SK-N-SH (cell line): ENCODE results near the gene ARID3A. TPM values are rescaled to one million over a fixed set of nuclear protein-coding genes. Genes with fewer than 3 reads are reported as not detected.

ENCODE experiments used
- CTCF ChIA-PET: fragments of 300-600, 350-600 bp; formaldehyde crosslinking; extraction: SDS; loops from one replicate; lab custom pipeline; 2021; lab: Yijun Ruan, JAX
- POLR2A ChIA-PET: fragments of 350-600 bp; sonication (Branson Sonifier 250); formaldehyde crosslinking; extraction: SDS; loops from one replicate; lab custom pipeline; 2020; ENCODE audit warnings: antibody characterized with exemption, inconsistent platforms; lab: Yijun Ruan, JAX
- DNase-seq: peaks from one replicate; pipeline ENCODE4 v3.0.0; 2012
- H2AFZ ChIP-seq: fragments of 200-600 bp; sonication (generic); 2 replicates; pipeline ENCODE4 v1.8.1; 2016; ENCODE audit warnings: antibody characterized with exemption, mild to moderate bottlenecking, low read depth
- H3F3A ChIP-seq: fragments of 200-600 bp; sonication (generic); replicated peaks from 2 replicates; pipeline ENCODE3; 2016; ENCODE audit warnings: antibody characterized with exemption, mild to moderate bottlenecking; ENCODE audit not compliant: insufficient read depth
- H3K27ac ChIP-seq, 2 experiments: fragments of 200-500 bp in 1 of 2; fragments of 200-600 bp in 1 of 2; sonication (Bioruptor generic) in 1 of 2; sonication (generic), shearing (Covaris generic) in 1 of 2; 2 replicates each; pipeline versions ENCODE4 v1.5.1 to v1.6.1; 2014 to 2016; ENCODE audit warnings: low read depth in 2 of 2, inconsistent platforms in 1 of 2, low read length in 1 of 2, mild to moderate bottlenecking in 1 of 2, mixed read lengths in 1 of 2
- H3K27me3 ChIP-seq: fragments of 200-600 bp; sonication (generic), shearing (Covaris generic); 2 replicates; pipeline ENCODE4 v1.6.1; 2016; ENCODE audit warnings: mixed run types; ENCODE audit not compliant: insufficient read depth
- H3K36me3 ChIP-seq, 2 experiments: fragments of 200-500 bp in 1 of 2; fragments of 200-600 bp in 1 of 2; sonication (Bioruptor generic) in 1 of 2; sonication (generic) in 1 of 2; replicated peaks in 1 of 2; 2 replicates each; pipeline versions ENCODE3 to v1.5.1; 2014 to 2016; ENCODE audit warnings: low read length in 1 of 2, mild to moderate bottlenecking in 1 of 2; ENCODE audit not compliant: insufficient read depth in 2 of 2, control insufficient read depth in 1 of 2
- H3K4me1 ChIP-seq, 2 experiments: fragments of 200-500 bp in 1 of 2; fragments of 200-600 bp in 1 of 2; sonication (Bioruptor generic) in 1 of 2; sonication (generic), shearing (Covaris generic) in 1 of 2; 2 replicates each; pipeline versions ENCODE4 v1.5.1 to v1.6.1; 2014 to 2016; ENCODE audit warnings: low read depth in 1 of 2, low read length in 1 of 2, mixed run types in 1 of 2; ENCODE audit not compliant: insufficient read depth in 2 of 2, control insufficient read depth in 1 of 2
- H3K4me2 ChIP-seq: fragments of 200-600 bp; sonication (generic), shearing (Covaris generic); 2 replicates; pipeline ENCODE4 v1.6.1; 2017; ENCODE audit warnings: mixed run types
- H3K4me3 ChIP-seq, 2 experiments: fragments of 200-500 bp in 1 of 2; fragments of 200-600 bp in 1 of 2; sonication (Bioruptor generic) in 1 of 2; sonication (generic), shearing (Covaris generic) in 1 of 2; 2 replicates each; pipeline versions ENCODE4 v1.5.1 to v1.8.1; 2014 to 2016; ENCODE audit warnings: low read depth in 2 of 2, inconsistent platforms in 1 of 2, low read length in 1 of 2, mild to moderate bottlenecking in 1 of 2, mixed read lengths in 1 of 2, moderate library complexity in 1 of 2
- H3K79me2 ChIP-seq: fragments of 200-600 bp; sonication (generic); 2 replicates; pipeline ENCODE4 v1.8.1; 2017; ENCODE audit warnings: mild to moderate bottlenecking; ENCODE audit not compliant: insufficient read depth
- H3K9ac ChIP-seq: fragments of 200-600 bp; sonication (generic); 2 replicates; pipeline ENCODE4 v1.6.1; 2017; ENCODE audit warnings: mixed run types
- H3K9me2 ChIP-seq: fragments of 200-600 bp; sonication (generic); 2 replicates; pipeline ENCODE4 v1.6.1; 2017; ENCODE audit warnings: mixed run types
- H3K9me3 ChIP-seq: fragments of 200-600 bp; sonication (generic); 2 replicates; pipeline ENCODE4 v1.6.1; 2017; ENCODE audit warnings: mixed run types, mild to moderate bottlenecking, moderate library complexity
- H4K20me1 ChIP-seq: fragments of 200-600 bp; sonication (generic); 2 replicates; pipeline ENCODE4 v1.6.1; 2017; ENCODE audit warnings: mild to moderate bottlenecking, mixed run types; ENCODE audit not compliant: insufficient read depth
- CHD2 ChIP-seq: fragments of 150-350 bp; IDR thresholded peaks from 2 replicates; pipeline ENCODE4 v1.6.1; 2018; ENCODE audit warnings: low read length; ENCODE audit not compliant: partially characterized antibody
- EZH2phosphoT487 ChIP-seq: fragments of 200-600 bp; sonication (generic); IDR thresholded peaks from 2 replicates; pipeline ENCODE4 v1.6.1; 2017; ENCODE audit warnings: low read depth, mixed run types, mild to moderate bottlenecking, antibody characterized with exemption, moderate library complexity, borderline replicate concordance
- FOXM1 ChIP-seq: IDR thresholded peaks from 2 replicates; pipeline ENCODE4 v1.4.0; 2012; ENCODE audit warnings: low read depth, mild to moderate bottlenecking
- GATA2 ChIP-seq: sonication (generic); formaldehyde crosslinking; IDR thresholded peaks from 2 replicates; pipeline ENCODE4 v1.5.0; 2020; ENCODE audit warnings: mild to moderate bottlenecking, missing genetic modification reagents
- JUND ChIP-seq: IDR thresholded peaks from 2 replicates; pipeline ENCODE4 v1.4.0; 2012
- MXI1 ChIP-seq: IDR thresholded peaks from 2 replicates; pipeline ENCODE4 v1.6.1; 2012; ENCODE audit warnings: mild to moderate bottlenecking, low read depth, low read length, improper control_type of control experiment
- NFIC ChIP-seq: IDR thresholded peaks from 2 replicates; pipeline ENCODE4 v1.4.0; 2012; ENCODE audit warnings: borderline replicate concordance
- POLR2AphosphoS5 ChIP-seq: IDR thresholded peaks from 2 replicates; pipeline ENCODE4 v1.6.1; 2012; ENCODE audit warnings: low read depth, low read length
- RAD21 ChIP-seq: IDR thresholded peaks from 2 replicates; pipeline ENCODE4 v1.6.1; 2012; ENCODE audit warnings: mild to moderate bottlenecking, low read length
- RXRA ChIP-seq: IDR thresholded peaks from 2 replicates; pipeline ENCODE4 v1.4.0; 2012; ENCODE audit warnings: low read depth, mild to moderate bottlenecking, borderline replicate concordance
- SMC3 ChIP-seq: IDR thresholded peaks from 2 replicates; pipeline ENCODE4 v1.6.1; 2012; ENCODE audit warnings: low read depth, low read length, improper control_type of control experiment
- TCF12 ChIP-seq: IDR thresholded peaks from 2 replicates; pipeline ENCODE4 v1.4.0; 2012
- USF2 ChIP-seq: fragments of 150-350 bp; IDR thresholded peaks from 2 replicates; pipeline ENCODE4 v1.6.1; 2017; ENCODE audit warnings: antibody characterized with exemption, low read length, low read depth, borderline replicate concordance
- YY1 ChIP-seq: IDR thresholded peaks from 2 replicates; pipeline ENCODE4 v1.4.0; 2012; ENCODE audit warnings: low read depth, mild to moderate bottlenecking
- WGBS: methylation state at CpG from one replicate; pipeline ENCODE4 v1.1.6; 2017; ENCODE audit warnings: low lambda C conversion rate; 5-methylcytosine and 5-hydroxymethylcytosine counted together
- polyA plus RNA-seq, 3 experiments: library from polyadenylated mRNA; depleted of rRNA; stranded (reverse); fragments of >200 nt; gene quantifications; 2 replicates each; pipeline ENCODE4 v1.2.3, GENCODE V29; 2012
- TF ChIP-seq, protein P1 (sequence below): fragments of 150-350 bp; IDR thresholded peaks from 2 replicates; pipeline ENCODE4 v1.6.1; 2016; ENCODE audit warnings: mild to moderate bottlenecking, low read depth, low read length
- TF ChIP-seq, protein P2 (sequence below): IDR thresholded peaks from 2 replicates; pipeline ENCODE4; 2012
- TF ChIP-seq, protein P3 (sequence below): fragments of 200-600 bp; sonication (generic); IDR thresholded peaks from 2 replicates; pipeline ENCODE4 v1.6.1; 2017; ENCODE audit warnings: antibody characterized with exemption, mild to moderate bottlenecking, moderate library complexity

Gene ARID3A
- polyA plus RNA-seq, 1 of the 3 experiments (the other 2 are of a cell fraction) = 8.6 TPM

- peaks cover 0 to 9% of the 10 kb centered on the region in 2 experiments; a peak in 1 of 4 replicates for H3K4me1 ChIP-seq
- no peaks in the 10 kb centered on the region for H3K9me2 ChIP-seq
- H3K27ac ChIP-seq = no peak overlapping the region
- H2AFZ ChIP-seq = no peak overlapping the region
- 100% methylated on average over 16 of the region's 42 CpGs for WGBS
- no peaks in the 10 kb centered on the region for H3F3A ChIP-seq
- no peaks in the 10 kb centered on the region for H3K79me2 ChIP-seq
- ChIA-PET CTCF (no interaction called here), POLR2A (no interaction called here)
- no peak overlapping the region for H3K4me2 ChIP-seq
- H4K20me1 ChIP-seq = 0 out of 2 replicates have a peak, but pooled peaks cover 6% of the 10 kb centered on the region
- H3K9ac ChIP-seq = no peak overlapping the region
- DNase-seq = no peak
- H3K9me3 ChIP-seq = no peaks in the 10 kb centered on the region
- TF ChIP-seq, protein P1, sequence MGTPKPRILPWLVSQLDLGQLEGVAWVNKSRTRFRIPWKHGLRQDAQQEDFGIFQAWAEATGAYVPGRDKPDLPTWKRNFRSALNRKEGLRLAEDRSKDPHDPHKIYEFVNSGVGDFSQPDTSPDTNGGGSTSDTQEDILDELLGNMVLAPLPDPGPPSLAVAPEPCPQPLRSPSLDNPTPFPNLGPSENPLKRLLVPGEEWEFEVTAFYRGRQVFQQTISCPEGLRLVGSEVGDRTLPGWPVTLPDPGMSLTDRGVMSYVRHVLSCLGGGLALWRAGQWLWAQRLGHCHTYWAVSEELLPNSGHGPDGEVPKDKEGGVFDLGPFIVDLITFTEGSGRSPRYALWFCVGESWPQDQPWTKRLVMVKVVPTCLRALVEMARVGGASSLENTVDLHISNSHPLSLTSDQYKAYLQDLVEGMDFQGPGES = no peak
- TF ChIP-seq CHD2 (no peak), POLR2AphosphoS5 (no peak), JUND (no peak), RAD21 (no peak), USF2 (no peak), GATA2 (CRISPR knock-in tag) (no peak)
- TF ChIP-seq, protein P2, sequence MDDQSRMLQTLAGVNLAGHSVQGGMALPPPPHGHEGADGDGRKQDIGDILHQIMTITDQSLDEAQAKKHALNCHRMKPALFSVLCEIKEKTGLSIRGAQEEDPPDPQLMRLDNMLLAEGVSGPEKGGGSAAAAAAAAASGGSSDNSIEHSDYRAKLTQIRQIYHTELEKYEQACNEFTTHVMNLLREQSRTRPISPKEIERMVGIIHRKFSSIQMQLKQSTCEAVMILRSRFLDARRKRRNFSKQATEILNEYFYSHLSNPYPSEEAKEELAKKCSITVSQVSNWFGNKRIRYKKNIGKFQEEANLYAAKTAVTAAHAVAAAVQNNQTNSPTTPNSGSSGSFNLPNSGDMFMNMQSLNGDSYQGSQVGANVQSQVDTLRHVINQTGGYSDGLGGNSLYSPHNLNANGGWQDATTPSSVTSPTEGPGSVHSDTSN = no peak
- TF ChIP-seq, protein P3, sequence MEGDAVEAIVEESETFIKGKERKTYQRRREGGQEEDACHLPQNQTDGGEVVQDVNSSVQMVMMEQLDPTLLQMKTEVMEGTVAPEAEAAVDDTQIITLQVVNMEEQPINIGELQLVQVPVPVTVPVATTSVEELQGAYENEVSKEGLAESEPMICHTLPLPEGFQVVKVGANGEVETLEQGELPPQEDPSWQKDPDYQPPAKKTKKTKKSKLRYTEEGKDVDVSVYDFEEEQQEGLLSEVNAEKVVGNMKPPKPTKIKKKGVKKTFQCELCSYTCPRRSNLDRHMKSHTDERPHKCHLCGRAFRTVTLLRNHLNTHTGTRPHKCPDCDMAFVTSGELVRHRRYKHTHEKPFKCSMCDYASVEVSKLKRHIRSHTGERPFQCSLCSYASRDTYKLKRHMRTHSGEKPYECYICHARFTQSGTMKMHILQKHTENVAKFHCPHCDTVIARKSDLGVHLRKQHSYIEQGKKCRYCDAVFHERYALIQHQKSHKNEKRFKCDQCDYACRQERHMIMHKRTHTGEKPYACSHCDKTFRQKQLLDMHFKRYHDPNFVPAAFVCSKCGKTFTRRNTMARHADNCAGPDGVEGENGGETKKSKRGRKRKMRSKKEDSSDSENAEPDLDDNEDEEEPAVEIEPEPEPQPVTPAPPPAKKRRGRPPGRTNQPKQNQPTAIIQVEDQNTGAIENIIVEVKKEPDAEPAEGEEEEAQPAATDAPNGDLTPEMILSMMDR = no peak
- TF ChIP-seq, all 33 proteins: peak for 0
- H3K4me3 ChIP-seq = no peak overlapping the region
- H3K27me3 ChIP-seq = peaks cover 10% of the 10 kb centered on the region; the same call in 1 of the 2 replicates
- peaks cover 3 to 40% of the 10 kb centered on the region in 2 experiments for H3K36me3 ChIP-seq
These were observed 66.3 kb downstream of the ARID3A start for GRCh38 chr19:991932-992669.

DNA sequence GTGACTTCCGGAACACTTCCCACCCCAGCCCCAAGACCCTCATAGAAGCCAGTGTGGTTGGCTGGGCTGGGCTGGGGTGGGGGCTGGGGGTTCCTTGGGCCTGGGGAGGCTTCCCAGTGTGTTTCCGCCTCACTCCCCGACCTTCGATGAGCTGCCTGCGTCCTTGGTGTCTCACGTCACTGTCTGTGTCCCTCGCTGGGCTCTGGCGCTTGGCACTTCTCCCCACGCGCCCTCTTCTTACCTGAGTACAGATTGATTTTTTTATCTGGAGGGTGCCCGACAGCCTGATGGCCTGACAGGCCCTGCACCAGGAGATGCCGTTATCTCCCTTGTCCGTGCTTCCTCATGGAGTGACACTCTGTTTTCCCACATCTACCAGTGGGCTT, 66.8 kb downstream of the ARID3A start:
- Histone ChIP-seq H3K4me3 (no peak overlapping the region), H3K27me3 (peaks cover 16% of the 10 kb centered on the region; the same call in 1 of the 2 replicates), H3K4me1 (peaks cover 0 to 9% of the 10 kb centered on the region in 2 experiments; a peak in 1 of 4 replicates), H3K9ac (no peak overlapping the region), H2AFZ (no peak overlapping the region), H3K9me3 (no peaks in the 10 kb centered on the region), H3K36me3 (peaks cover 0 to 40% of the 10 kb centered on the region in 2 experiments), H4K20me1 (0 out of 2 replicates have a peak, but pooled peaks cover 6% of the 10 kb centered on the region), H3K79me2 (no peaks in the 10 kb centered on the region), H3K4me2 (no peak overlapping the region), H3K9me2 (no peaks in the 10 kb centered on the region), H3F3A (no peaks in the 10 kb centered on the region), H3K27ac (no peak overlapping the region)
- TF ChIP-seq TCF12 (no peak), FOXM1 (no peak), NFIC (no peak), RXRA (no peak), YY1 (no peak), MXI1 (no peak), RAD21 (no peak), EZH2phosphoT487 (no peak), SMC3 (no peak)
- TF ChIP-seq, protein P1 = no peak
- TF ChIP-seq, protein P3 = no peak
- POLR2A ChIA-PET = no interaction called here
- CTCF ChIA-PET = no interaction called here
- WGBS = 95% methylated on average over 12 of the region's 13 CpGs
- no peak for DNase-seq
